Dedifferentiated amniotic fluid mesenchymal stem cell (primary cell): ENCODE measurements around the gene NCAPD3.
"Not testable (repeated sequence)": the region's sequence is repeated elsewhere in the genome, so short reads cannot be mapped to it uniquely, and the experiment has no call there.

Experiments
- DNase-seq: peaks from one replicate; pipeline ENCODE4 v3.0.0-alpha.2; 2016; ENCODE audit errors: extremely low spot score

Gene NCAPD3

GRCh38 chr11:134223836-134224709, at the start of gene NCAPD3, which contains the start of gene VPS26B:
Gene NCAPD3 (minus strand): TSS chr11:134223967. CDS start chr11:134223926, 41 bp downstream.
Gene VPS26B (plus strand): TSS chr11:134224671. CDS start chr11:134225123, 452 bp downstream.
- peak; percentile 98 for DNase-seq

GRCh38 chr11:134273317-134273712, 49.5 kb upstream of the NCAPD3 start:
- no peak for DNase-seq

GRCh38 chr11:134272381-134273316, 48.9 kb upstream of the NCAPD3 start:
- DNase-seq, result no peak

GRCh38 chr11:134271978-134272377, 48.2 kb upstream of the NCAPD3 start:
- no peak for DNase-seq

GRCh38 chr11:134270250-134270714, 46.5 kb upstream of the NCAPD3 start:
- DNase-seq, result no peak

GRCh38 chr11:134267966-134268365, 44.2 kb upstream of the NCAPD3 start:
- no peak for DNase-seq

- DNase-seq, result no peak
These were observed 43.7 kb upstream of the NCAPD3 start for GRCh38 chr11:134267461-134267860.

GRCh38 chr11:134266841-134267251, 43.1 kb upstream of the NCAPD3 start:
- DNase-seq, result peak; percentile 61

GRCh38 chr11:134266440-134266839, 42.7 kb upstream of the NCAPD3 start:
- DNase-seq, result no peak

- DNase-seq, result no peak
These were observed 41.4 kb upstream of the NCAPD3 start for GRCh38 chr11:134264966-134265764.

- no peak for DNase-seq
These were observed 38.1 kb upstream of the NCAPD3 start for GRCh38 chr11:134261626-134262488.

GRCh38 chr11:134260983-134261382, 37.2 kb upstream of the NCAPD3 start:
- no peak for DNase-seq

GRCh38 chr11:134260503-134260902, 36.7 kb upstream of the NCAPD3 start:
- DNase-seq, result no peak

- no peak for DNase-seq
These were observed 34.8 kb upstream of the NCAPD3 start for GRCh38 chr11:134258577-134258976.

GRCh38 chr11:134257101-134257500, 33.3 kb upstream of the NCAPD3 start:
- no peak for DNase-seq

GRCh38 chr11:134255184-134255561, 31.4 kb upstream of the NCAPD3 start:
- not testable (repeated sequence) for DNase-seq

GRCh38 chr11:134254433-134255183, 30.8 kb upstream of the NCAPD3 start:
- DNase-seq, result no peak

- DNase-seq, result peak; percentile 95
These were observed 29.6 kb upstream of the NCAPD3 start, which contains the start of the genes ACAD8 and THYN1 for GRCh38 chr11:134253188-134253993. Gene ACAD8 (plus strand): TSS chr11:134253568. CDS start chr11:134253601, 33 bp downstream. Gene THYN1 (minus strand): TSS chr11:134253352. CDS start chr11:134252882, 470 bp downstream.
